Heart left ventricle (tissue), 16 donors: ENCODE data around the gene DCT. TPM values are rescaled to one million over a fixed set of nuclear protein-coding genes. Genes with fewer than 3 reads are reported as not detected.

Experiments used
- ATAC-seq, 4 donors: fragments of 200-7000 bp; cut with Tn5 transposase; one replicate each; pipeline ENCODE4 v1.9.1; 2020 to 2022; ENCODE audit warnings: moderate library complexity in 4 of 4, mild to moderate bottlenecking in 3 of 4, moderate number of reproducible peaks in 1 of 4
- DNase-seq, 5 donors: peaks; one replicate each; pipeline ENCODE4 v3.0.0-alpha.2; 2020
- H3K27ac ChIP-seq, 12 donors: fragments of 200-600 bp; sonication (generic) in 4 of 12; one replicate each; pipeline versions ENCODE4 v1.5.0 to v1.8.0; 2016 to 2022; ENCODE audit warnings: mild to moderate bottlenecking in 2 of 12
- H3K27me3 ChIP-seq, 9 donors: fragments of 200-600 bp; sonication (generic) in 2 of 9; one replicate each; pipeline versions ENCODE4 v1.5.1 to v1.8.0; 2016 to 2022; ENCODE audit warnings: mild to moderate bottlenecking in 3 of 9
- H3K36me3 ChIP-seq, 9 donors: fragments of 200-600 bp; sonication (generic) in 2 of 9; one replicate each; pipeline versions ENCODE4 v1.5.0 to v1.8.0; 2018 to 2022; ENCODE audit warnings: mild to moderate bottlenecking in 2 of 9
- H3K4me1 ChIP-seq, 12 donors: fragments of 200-600 bp; sonication (generic) in 4 of 12; one replicate each; pipeline versions ENCODE4 v1.5.0 to v1.8.0; 2016 to 2022; ENCODE audit warnings: mild to moderate bottlenecking in 3 of 12
- H3K4me3 ChIP-seq, 12 donors: fragments of 200-600 bp; sonication (generic) in 4 of 12; one replicate each; pipeline versions ENCODE4 v1.5.0 to v1.8.0; 2017 to 2022; ENCODE audit warnings: mild to moderate bottlenecking in 9 of 12, moderate library complexity in 4 of 12
- H3K9me3 ChIP-seq, 12 donors: fragments of 200-600 bp; sonication (generic) in 4 of 12; one replicate each; pipeline versions ENCODE4 v1.5.0 to v1.8.0; 2016 to 2022; ENCODE audit warnings: mild to moderate bottlenecking in 1 of 12
- POLR2A ChIP-seq, 2 donors: fragments of 450-650 bp; IDR thresholded peaks; one replicate each; pipeline ENCODE4 v1.6.1; 2017; ENCODE audit warnings: antibody characterized with exemption in 2 of 2, mild to moderate bottlenecking in 2 of 2, moderate library complexity in 2 of 2
- WGBS, 4 donors: extraction: QIAGEN DNeasy Blood & Tissue Kit in 2 of 4; methylation state at CpG; one replicate each; pipeline versions ENCODE4 v1.1.5 to v1.1.7; 2013 to 2018; 5-methylcytosine and 5-hydroxymethylcytosine counted together
- intact Hi-C, 10 donors: fragments of 100-400 bp; cut with DNase I; formaldehyde crosslinking; loops; one replicate each; pipeline versions ENCODE4 v1.11.1 to v1.14.2; 2022
- polyA plus RNA-seq, 2 donors: library from polyadenylated mRNA; stranded (reverse); fragments of 200-250 nt; gene quantifications; one replicate each; pipeline ENCODE4 v1.2.3, GENCODE V29; 2013
- total RNA-seq, 9 donors: library from RNA; depleted of rRNA in 2 of 9; stranded (reverse); fragments of >200 nt in 2 of 9; fragmentation: NEBNext Ultra II Directional in 3 of 9; extraction: Animal tissue kit (Norgen Biotek cat#: 25700) in 3 of 9; gene quantifications; one replicate each; pipeline versions ENCODE4 v1.1.0 to v1.2.4, GENCODE V29; 2016 to 2023
- TF ChIP-seq, protein P1 (sequence below), 12 donors: fragments of 200-600 bp; sonication (generic) in 4 of 12; IDR thresholded peaks; one replicate each; pipeline versions ENCODE4 v1.5.0 to v1.8.0; 2018 to 2022; ENCODE audit warnings: antibody characterized with exemption in 12 of 12, mild to moderate bottlenecking in 5 of 12
- donor health status: ischemic (EF 13 %, LVEDD 7.1; RV severe dilation, severe dysfunction).
- donor health status: healthy with polysubstance abuse.
- donor health status: DM: no; HTN: yes; CAD: no.
- donor health status: DM: no; HTN: no; CAD: no.
- donor health status: ischemic (EF 25% LVEDD 6.9; RV normal size, moderate dysfunction).
- donor health status: ischemic (EF 25% LVEDD 5.7; RV mildly dilated, moderate dysfunction).
- donor health status: healthy.
- donor health status: DM: yes; HTN: yes; CAD: no.
- donor health status: ischemic (EF 35%, LVEDD 5.7; RV mildly dilated, moderate dysfunction).
- donor health status: nonischemic (EF 11% LVEDD 7.7; RV severe dilation, severe dysfunction).
- donor health status: DM: yes; HTN: yes; CAD: no.
- donor health status: PGD.
- donor health status: ischemic (EF 29% LVEDD 5.4; RV normal size, mild dysfunction).
- donor health status: nonischemic (EF 23%, LVEDD 6.1; RV moderate dilation, normal function).

Gene DCT
- total and polyA plus RNA-seq, 11 donors = 0.11 to 0.88 (median 0.25) TPM; not detected in 3

DNA sequence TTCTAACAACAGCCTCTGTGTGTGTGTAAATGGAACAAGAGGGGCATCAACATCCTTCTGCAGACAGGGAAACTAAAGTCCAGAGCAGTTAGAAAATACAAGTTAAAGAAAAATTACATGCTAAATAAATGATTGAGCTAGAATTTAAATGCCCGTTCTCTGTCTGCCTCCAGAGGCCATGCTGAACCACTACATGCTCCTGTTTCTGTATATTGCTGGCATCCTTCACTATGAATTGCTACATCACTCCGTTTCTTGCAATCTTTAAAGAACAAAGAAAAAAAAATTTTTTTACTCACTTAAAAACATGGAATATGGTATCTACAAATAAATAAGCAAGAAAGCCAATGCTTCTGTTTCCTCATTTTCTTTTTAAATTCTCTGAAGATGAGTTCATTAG, 47.9 kb downstream of the DCT start:
- intact Hi-C loops = loop anchor here in 1 of 10 donors (10.0 kb wide), 1 partner anchor 113 kb away; no protein-coding TSS in a partner anchor
- no peak overlapping the region for H3K27ac ChIP-seq
- TF ChIP-seq, protein P1, sequence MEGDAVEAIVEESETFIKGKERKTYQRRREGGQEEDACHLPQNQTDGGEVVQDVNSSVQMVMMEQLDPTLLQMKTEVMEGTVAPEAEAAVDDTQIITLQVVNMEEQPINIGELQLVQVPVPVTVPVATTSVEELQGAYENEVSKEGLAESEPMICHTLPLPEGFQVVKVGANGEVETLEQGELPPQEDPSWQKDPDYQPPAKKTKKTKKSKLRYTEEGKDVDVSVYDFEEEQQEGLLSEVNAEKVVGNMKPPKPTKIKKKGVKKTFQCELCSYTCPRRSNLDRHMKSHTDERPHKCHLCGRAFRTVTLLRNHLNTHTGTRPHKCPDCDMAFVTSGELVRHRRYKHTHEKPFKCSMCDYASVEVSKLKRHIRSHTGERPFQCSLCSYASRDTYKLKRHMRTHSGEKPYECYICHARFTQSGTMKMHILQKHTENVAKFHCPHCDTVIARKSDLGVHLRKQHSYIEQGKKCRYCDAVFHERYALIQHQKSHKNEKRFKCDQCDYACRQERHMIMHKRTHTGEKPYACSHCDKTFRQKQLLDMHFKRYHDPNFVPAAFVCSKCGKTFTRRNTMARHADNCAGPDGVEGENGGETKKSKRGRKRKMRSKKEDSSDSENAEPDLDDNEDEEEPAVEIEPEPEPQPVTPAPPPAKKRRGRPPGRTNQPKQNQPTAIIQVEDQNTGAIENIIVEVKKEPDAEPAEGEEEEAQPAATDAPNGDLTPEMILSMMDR (IDR thresholded peaks at IDR 0.05) = no peak
- TF ChIP-seq POLR2A (IDR thresholded peaks at IDR 0.05) = no peak
- H3K27me3 ChIP-seq = peaks cover 0 to 3% (median 0%) of the 10 kb centered on the region in 9 donors
- no peak for ATAC-seq
- 81 to 91% (median 84%) methylated on average over 2 of the region's 2 CpGs for WGBS, 4 donors
- H3K36me3 ChIP-seq = no peaks in the 10 kb centered on the region
- no peak for DNase-seq
- no peak overlapping the region for H3K4me3 ChIP-seq
- peaks cover 0 to 8% (median 0%) of the 10 kb centered on the region in 12 donors for H3K4me1 ChIP-seq
- H3K9me3 ChIP-seq = no peaks in the 10 kb centered on the region

DNA sequence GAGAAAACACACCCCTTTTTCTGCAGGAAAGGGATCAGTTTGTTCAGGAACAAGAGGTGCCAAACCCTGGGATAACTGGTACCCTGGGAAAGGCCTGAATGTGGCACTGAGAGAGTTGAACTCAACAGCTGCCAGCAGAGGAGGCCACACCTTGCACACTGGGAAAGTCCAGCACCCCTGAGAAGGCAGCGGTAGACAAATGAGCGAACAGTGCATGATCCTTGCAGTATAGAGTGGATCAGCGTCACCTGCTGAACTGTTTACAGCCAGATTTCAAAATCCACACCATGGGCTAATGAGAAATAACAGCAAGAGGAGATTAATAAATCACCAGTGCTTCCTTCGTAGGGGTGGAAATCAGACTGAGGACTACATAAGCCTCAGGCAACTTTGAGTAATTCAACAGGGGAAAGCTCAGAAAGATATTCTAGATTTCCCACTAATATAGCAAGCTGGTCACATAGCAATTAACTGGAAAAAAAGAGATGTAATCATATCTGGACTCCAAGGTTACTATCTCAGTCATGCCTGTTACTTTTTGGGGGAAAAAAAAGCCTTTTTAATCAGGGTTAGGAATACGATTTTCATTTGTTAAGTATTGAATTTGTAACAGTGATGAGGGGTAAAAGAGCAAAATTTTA, 52.0 kb downstream of the DCT start:
- DNase-seq (no peak), ATAC-seq (no peak)
- Histone ChIP-seq H3K27ac (no peak overlapping the region), H3K27me3 (no peaks in the 10 kb centered on the region), H3K4me1 (no peaks in the 10 kb centered on the region), H3K36me3 (no peaks in the 10 kb centered on the region), H3K9me3 (no peaks in the 10 kb centered on the region), H3K4me3 (no peak overlapping the region)
- TF ChIP-seq POLR2A (IDR thresholded peaks at IDR 0.05) = no peak
- TF ChIP-seq, protein P1 (IDR thresholded peaks at IDR 0.05) = no peak
- intact Hi-C loops = no loop called here
- 64 to 88% (median 74%) methylated on average over 5 of the region's 5 CpGs for WGBS, 4 donors

DNA sequence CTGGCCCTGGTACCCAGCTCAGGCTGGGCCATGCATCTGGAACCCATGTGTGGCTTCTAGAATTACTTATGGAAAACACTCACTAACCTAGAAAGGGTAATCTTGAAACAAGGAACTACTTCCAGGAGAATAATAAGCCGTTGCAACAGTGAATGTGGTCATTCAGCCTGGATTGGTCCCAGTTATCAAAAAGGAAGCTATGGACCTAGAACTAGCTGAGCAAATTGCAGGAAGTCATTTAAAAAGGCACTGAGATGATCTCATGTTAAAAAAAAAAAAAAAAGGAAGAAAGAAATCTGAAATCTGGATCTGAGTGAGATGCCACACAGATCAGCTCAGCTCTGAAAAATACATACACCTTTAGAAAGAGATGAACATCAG, 59.6 kb downstream of the DCT start:
- Histone ChIP-seq H3K27ac (no peak overlapping the region), H3K4me1 (peaks cover 0 to 5% (median 0%) of the 10 kb centered on the region in 12 donors), H3K4me3 (no peak overlapping the region), H3K27me3 (no peaks in the 10 kb centered on the region), H3K9me3 (peaks cover 0 to 15% (median 0%) of the 10 kb centered on the region in 12 donors), H3K36me3 (no peaks in the 10 kb centered on the region)
- TF ChIP-seq POLR2A (IDR thresholded peaks at IDR 0.05) = no peak
- TF ChIP-seq, protein P1 (IDR thresholded peaks at IDR 0.05) = no peak
- DNase-seq (no peak), ATAC-seq (no peak)
- 0 to 45% (median 25%) methylated on average over 1 of the region's 1 CpG for WGBS, 4 donors
- intact Hi-C loops = no loop called here

DNA sequence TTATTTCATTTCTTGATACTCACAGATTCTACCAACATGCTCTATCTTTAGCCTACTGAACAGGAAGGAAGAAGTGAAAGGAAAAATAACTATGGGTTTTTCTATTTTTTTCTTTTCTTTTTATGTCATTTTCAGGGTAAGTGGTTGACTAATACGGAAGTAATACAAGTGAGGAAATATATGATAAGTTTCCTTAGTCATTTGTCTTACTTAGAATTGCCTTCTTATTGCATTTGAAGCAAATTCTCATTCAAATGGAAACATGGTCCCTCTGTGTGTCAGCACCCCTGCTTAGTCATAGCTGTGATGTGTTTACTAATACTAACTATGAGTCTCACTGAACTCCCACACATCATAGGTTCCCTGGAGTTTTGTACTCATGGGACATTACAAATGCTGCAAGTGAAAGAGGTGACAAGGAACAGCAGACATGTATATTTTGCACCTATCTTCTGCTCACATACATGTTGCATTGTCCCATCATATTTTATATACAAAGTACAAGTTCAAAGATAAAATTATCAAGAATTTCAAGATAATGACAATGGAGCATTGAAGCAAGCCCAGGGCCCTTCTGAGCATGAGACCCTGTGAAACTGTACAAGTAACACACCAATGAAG, 60.1 kb downstream of the DCT start:
- ATAC-seq (no peak), DNase-seq (no peak)
- intact Hi-C loops = no loop called here
- Histone ChIP-seq H3K36me3 (no peaks in the 10 kb centered on the region), H3K4me1 (peaks cover 0 to 5% (median 0%) of the 10 kb centered on the region in 12 donors), H3K9me3 (peaks cover 0 to 15% (median 0%) of the 10 kb centered on the region in 12 donors), H3K4me3 (no peak overlapping the region), H3K27ac (no peak overlapping the region), H3K27me3 (peaks cover 0 to 3% (median 0%) of the 10 kb centered on the region in 9 donors)
- TF ChIP-seq, protein P1 (IDR thresholded peaks at IDR 0.05) = no peak
- no peak for TF ChIP-seq POLR2A (IDR thresholded peaks at IDR 0.05)
- 45 to 62% (median 54%) methylated on average over 1 of the region's 1 CpG for WGBS, 4 donors
